ENCODE results near the gene PRELP.
"Not testable (repeated sequence)": the region's sequence is repeated elsewhere in the genome, so short reads cannot be mapped to it uniquely, and the experiment has no call there.

PRELP gene

DNA sequence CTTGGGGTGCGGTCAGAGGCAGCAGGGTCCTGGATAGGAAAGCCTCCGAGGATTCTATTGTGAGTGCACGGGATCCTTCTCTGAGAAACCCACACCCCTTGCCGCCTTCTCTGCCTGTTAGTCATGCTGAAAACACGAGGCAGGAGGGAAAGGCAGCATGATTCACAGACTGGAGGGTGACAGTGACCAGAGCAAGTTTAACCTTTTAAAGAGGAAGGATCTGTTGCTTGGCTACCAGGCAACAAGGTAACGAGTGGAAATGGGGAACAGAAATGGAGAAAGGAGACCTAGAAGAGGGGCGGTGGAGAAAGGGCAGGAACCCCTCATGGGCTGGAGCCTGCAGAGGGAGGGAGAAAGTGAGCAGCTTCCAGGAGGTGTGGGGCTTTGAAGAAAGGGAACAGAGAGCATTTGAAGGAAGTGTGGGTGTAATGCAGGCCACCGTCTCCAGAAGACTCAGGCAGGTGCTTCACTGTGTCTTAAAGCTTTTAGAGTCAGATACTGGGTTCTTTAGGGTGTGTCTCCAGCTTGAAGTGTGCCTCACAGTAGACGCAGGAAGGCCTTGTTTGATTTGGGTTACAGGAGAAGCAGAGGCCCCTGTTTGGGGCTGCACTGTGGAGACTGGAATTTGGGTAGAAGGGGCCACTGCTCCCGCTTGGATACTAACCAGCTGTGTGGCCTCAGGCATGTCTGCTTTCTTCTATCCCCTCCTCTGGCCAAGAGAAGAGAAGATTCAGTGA is 37.4 kb downstream of the PRELP start:
- H3K4me3 ChIP-seq (replicated peaks in 1 of 2; ENCODE audit: low read depth in 2 of 2, low read length in 2 of 2): no peak overlapping the region

GRCh38 chr1:203513585-203514031 is 38.0 kb downstream of the PRELP start:
- no peak for TF ChIP-seq CTCF (IDR thresholded peaks at IDR 0.05; ENCODE audit: low read depth, low read length)
- no peak overlapping the region for H3K4me3 ChIP-seq (replicated peaks in 1 of 2; ENCODE audit: low read depth in 2 of 2, low read length in 2 of 2)
- no peak for DNase-seq (ENCODE audit: low read depth in 2 of 2)

More for the DNA sequence above, 37.4 kb downstream of the PRELP start:
- no peak for TF ChIP-seq CTCF (IDR thresholded peaks at IDR 0.05; ENCODE audit: low read depth, low read length)
- peak; percentile 90 to 96 for DNase-seq (ENCODE audit: low read depth in 2 of 2)

- H3K4me3 ChIP-seq (replicated peaks in 1 of 2; ENCODE audit: low read depth in 2 of 2, low read length in 2 of 2): no peak overlapping the region
- TF ChIP-seq CTCF (IDR thresholded peaks at IDR 0.05; ENCODE audit: low read depth, low read length): no peak
- DNase-seq (ENCODE audit: low read depth in 2 of 2): no peak
Measured at GRCh38 chr1:203516184-203516583, 40.6 kb downstream of the PRELP start.

- TF ChIP-seq CTCF (IDR thresholded peaks at IDR 0.05; ENCODE audit: low read depth, low read length): no peak
- no peak for DNase-seq (ENCODE audit: low read depth in 2 of 2)
- H3K4me3 ChIP-seq (replicated peaks in 1 of 2; ENCODE audit: low read depth in 2 of 2, low read length in 2 of 2): no peak overlapping the region
Measured at GRCh38 chr1:203516906-203517305, 41.3 kb downstream of the PRELP start.

GRCh38 chr1:203517426-203518110 is 42.0 kb downstream of the PRELP start:
- no peak for DNase-seq (ENCODE audit: low read depth in 2 of 2)
- TF ChIP-seq CTCF (IDR thresholded peaks at IDR 0.05; ENCODE audit: low read depth, low read length): no peak
- H3K4me3 ChIP-seq (replicated peaks in 1 of 2; ENCODE audit: low read depth in 2 of 2, low read length in 2 of 2): no peak overlapping the region

DNA sequence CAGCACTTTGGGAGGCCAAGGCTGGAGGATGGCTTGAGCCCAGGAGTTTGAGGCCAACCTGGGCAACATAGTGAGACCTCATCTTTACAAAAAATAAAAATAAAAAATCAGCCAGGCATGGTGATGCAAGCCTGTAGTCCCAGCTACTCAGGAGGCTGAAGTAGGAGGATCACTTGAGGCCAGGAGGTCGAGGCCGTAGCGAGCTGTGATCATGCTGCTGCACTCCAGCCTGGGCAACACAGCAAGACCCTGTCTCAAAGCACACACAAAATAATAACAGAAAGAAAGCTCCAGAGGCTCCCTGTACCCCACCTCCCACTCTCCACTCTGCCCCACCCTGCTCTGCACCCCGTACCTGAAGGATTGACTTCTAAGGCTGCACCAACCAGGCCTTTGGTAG is 42.5 kb downstream of the PRELP start:
- not testable (repeated sequence) for DNase-seq (ENCODE audit: low read depth in 2 of 2); H3K4me3 ChIP-seq (replicated peaks in 1 of 2; ENCODE audit: low read depth in 2 of 2, low read length in 2 of 2)

- H3K4me3 ChIP-seq (replicated peaks in 1 of 2; ENCODE audit: low read depth in 2 of 2, low read length in 2 of 2): no peak overlapping the region
- no peak for DNase-seq (ENCODE audit: low read depth in 2 of 2)
- TF ChIP-seq CTCF (IDR thresholded peaks at IDR 0.05; ENCODE audit: low read depth, low read length): no peak
Measured at GRCh38 chr1:203518541-203518940, 42.9 kb downstream of the PRELP start.

All from cardiac fibroblast (primary cell).